ENCODE results near the gene BTRC.

- TF ChIP-seq CTCF (IDR thresholded peaks at IDR 0.05) (no peak), POLR2A (IDR thresholded peaks at IDR 0.05) (no peak)
These were observed 45.9 kb upstream of the BTRC start for GRCh38 chr10:101308051-101308450.

Data from lower leg skin (tissue), 3 donors.